ENCODE results near the gene NIP7.
"Not testable (repeated sequence)": the region's sequence is repeated elsewhere in the genome, so short reads cannot be mapped to it uniquely, and the experiment has no call there.

The NIP7 gene

DNA sequence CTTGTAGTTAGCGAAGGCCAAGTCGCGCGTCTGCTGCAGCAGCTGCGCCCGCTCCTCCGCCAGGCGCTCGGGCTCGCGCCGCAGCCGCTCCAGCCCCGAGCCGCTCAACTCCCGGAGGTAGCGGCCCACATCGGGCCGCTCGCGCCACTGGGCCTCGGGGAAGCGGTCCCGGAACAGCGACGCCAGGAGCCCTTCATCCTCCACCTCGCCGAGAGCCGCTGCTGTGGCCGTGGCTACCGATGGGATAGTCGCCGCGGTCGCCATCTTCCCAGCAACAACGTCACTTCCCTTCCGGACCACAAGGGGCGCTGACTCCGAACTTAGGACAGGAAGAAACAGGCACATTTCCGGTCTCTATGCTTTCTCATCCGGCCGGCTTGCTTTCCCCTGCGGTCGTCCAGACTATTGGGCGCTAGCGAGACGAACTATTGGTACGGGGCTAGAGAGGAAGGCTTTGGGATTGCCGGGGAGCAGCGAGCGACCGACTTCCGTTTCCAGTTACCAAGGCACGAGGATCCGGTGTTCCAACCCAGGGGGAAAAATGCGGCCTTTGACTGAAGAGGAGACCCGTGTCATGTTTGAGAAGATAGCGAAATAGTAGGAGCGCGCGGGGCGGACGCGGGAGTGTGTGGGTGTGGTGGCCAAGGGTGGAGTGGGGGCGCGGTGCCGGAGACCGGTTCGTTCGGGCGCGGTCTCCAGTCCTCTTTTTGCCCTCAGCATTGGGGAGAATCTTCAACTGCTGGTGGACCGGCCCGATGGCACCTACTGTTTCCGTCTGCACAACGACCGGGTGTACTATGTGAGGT, at the start of gene NIP7, which contains the start of gene COG8:
Gene NIP7, plus strand, starts transcription at position 484 of the 806 bp plus-strand sequence. Its CDS starts 58 bp downstream, at position 542.
Gene COG8, minus strand, starts transcription at position 276 of the 806 bp plus-strand sequence. Its CDS starts 12 bp downstream, at position 264.
- peak; percentile 99 for DNase-seq

DNA sequence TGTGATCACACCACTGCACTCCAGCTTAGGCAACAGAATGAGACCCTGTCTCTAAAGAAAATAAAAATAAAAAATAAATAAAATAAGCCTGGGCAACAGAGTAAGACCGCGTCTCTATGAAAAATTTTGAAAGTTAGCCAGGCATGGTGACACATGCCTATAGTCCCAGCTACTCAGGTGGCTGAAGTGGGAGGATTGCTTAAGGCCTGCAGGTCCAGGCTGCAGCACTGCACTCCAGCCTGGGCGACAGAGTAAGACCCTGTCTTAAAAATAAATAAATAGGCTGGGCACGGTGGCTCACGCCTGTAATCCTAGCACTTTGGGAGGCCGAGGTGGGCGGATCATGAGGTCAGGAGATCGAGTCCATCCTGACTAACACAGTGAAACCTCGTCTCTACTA, 47.9 kb upstream of the NIP7 start:
- not testable (repeated sequence) for DNase-seq

DNA sequence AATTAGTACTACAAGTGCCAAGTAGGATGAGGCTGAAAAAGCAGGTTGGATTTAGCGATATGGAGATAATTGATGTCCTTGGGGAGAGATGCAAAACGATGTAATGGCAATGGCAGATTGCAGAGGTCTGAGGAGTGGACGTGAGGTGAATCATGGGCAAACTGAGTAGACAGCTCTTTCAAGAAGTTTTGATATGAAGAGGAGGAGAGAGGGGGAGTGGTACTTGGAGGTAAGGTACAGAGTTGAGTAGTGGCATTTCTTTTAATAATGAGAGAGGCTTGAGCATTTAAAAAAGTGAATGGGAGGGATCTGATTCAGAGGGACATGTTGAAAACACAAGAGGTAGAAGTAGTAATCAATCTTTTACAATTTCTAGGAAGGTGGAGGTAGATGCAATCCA, 46.2 kb upstream of the NIP7 start:
- DNase-seq, result no peak

DNA sequence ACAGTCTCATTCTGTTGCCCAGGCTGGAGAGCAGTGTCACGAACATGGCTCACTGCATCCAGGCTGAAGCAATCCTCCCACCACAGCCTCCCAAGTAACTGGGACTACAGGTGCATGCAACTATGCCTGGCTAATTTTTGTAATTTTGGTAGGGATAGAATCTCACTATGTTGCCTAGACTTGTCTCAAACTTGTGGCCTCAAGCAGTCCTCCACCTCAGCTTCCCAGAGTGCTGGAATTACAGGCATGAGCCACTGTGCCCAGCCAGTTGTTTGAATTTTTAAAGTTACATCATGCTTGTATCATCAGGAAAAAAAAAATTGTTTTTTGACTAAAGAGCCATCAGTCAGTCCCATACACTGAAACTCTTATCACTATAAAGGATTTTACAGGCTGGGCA, 45.5 kb upstream of the NIP7 start:
- DNase-seq, result no peak

DNA sequence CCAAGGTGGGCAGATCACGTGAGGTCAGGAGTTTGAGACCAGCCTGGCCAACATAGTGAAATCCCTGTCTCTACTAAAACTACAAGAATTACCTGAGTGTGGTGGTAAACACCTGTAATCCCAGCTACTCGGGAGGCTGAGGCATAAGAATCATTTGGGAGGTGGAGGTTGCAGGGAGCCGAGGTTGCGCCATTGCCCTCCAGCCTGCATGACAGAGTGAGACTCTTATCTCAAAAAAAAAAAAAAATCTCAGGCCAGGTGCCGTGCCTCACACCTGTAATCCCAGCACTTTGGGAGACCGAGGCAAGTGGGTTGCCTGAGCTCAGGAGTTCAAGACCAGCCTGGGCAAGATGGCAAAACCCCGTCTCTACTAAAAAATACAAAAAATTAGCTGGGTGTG, 42.8 kb upstream of the NIP7 start:
- not testable (repeated sequence) for DNase-seq

DNA sequence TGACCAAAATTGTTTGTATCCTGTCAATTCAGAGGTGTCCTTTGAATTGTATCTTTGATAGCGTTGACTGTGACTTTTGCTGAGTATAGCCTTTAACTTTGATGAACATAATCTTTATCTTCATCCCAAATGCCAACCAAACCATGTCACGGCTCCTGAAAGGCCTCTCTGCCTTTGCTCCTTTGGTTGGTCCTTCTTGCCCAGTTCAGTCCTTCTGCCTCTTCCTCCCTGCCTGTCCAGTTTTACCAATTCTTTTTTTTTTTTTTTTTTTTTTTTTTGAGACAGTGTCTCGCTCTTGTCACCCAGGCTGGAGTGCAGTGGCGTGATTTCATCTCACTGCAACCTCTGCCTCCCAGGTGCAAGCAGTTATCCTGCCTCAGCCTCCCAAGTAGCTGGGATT, 41.3 kb upstream of the NIP7 start:
- DNase-seq, result no peak

DNA sequence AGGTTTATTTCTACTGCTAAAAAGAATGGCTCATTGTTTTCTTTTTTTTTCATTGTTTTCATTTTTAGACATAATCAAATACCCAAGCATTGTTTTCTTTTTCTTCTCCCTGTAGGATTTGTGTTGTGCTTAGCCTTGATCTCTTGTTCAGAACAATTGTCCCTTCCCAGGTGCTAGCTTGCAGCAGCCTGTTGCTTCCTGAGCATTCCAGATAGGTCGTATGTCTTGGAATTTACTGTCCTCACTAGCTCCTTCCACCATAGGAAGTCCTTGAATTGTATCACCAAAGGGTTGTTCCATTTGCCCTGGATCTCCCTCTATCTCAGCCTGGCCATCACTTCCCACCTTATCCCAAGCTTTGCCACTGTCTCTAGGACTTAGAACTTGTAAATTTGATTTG, 38.4 kb upstream of the NIP7 start:
- DNase-seq, result no peak

DNA sequence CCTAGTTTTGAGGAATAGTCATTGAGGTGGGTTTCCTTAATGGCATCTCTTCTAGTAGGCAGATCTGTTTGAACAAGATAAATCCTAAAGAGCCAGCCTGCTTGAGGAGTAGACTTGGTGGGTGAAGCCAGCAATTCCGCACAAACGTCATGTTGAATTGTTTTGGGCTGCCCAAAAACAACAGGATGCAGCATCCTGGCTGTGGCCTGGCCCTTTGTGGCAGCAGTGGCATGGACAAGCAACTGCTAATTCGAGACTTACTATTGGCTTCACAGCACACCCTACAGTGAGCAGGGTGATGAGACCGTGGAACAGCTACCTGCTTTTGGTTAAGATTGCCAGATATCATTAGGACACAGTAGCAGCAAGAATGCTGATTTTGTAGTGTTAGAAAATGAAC, 37.7 kb upstream of the NIP7 start:
- no peak for DNase-seq

DNA sequence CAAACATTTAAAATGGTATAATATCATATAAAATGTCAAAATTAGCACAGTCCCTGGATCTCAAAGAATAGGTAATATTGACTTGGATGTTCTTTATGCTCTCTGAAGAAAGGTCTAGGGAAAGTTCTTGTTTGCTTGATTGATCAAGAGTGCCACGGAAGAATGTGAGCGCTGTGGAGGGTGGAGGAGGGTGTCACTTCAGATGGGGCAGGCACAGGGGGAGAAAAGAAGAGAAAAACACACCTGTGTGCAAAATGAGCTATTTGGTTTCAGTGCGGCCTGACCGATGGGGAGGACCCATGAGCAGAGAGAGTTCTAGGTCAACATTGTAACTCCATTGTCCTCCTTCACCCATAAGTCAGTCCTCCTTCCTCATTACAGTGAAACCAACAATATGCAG, 37.3 kb upstream of the NIP7 start:
- DNase-seq, result no peak

DNA sequence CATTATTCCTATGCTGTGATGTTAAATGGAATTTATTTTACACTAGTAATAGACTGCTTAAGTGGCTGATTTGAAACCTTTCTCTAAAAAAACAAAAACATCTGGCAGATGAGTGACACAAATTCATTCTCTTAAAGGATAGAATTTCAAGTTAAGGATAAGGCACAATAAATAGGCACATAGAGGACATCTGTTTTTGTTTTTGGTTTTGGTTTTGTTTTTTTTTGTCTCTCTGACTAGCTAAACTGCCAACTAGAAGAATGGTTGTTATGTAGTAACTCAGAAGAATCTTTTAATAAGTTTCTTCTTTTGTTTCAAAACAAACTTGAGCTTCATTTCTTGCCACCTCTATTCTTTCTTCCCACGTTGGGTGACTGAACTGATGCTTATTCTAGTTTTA, 33.5 kb upstream of the NIP7 start:
- no peak for DNase-seq

DNA sequence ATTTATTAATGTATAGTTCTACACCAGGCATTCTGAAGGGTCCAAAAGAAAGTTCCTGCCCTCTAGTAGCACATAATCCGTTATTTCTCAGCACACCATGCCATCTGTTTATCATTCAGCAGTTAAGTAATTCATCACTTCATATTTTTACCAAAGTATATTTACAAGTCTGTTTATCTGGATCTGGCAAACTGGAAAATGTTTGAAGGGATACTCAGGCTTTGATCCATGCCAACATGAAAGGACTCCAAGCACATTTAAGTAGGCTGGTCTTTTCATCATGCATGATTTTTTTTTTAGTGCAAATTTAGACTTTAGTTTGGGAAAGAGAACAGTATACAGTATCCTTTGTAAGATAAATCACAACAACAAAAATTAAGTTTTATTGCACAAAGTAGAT, 32.5 kb upstream of the NIP7 start:
- DNase-seq, result no peak

DNA sequence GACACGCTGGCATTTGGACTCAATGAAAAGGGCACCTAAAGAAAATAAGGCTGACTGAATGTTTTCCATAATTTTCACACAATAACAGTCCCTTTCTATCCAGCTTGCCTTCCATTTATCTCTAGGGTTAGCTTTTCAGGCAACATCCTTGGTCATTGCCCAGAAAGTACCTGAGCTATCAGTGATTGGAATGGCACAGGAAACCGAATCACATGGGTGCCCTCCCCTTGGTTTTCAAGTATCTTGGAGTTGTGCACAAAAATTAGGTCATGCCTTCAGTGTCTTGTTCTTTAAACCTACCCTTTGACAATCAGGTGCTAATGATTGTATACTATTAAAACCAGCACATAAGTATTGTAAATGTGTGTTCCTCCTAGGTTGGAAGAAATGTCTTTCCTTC, 31.7 kb upstream of the NIP7 start:
- no peak for DNase-seq

DNA sequence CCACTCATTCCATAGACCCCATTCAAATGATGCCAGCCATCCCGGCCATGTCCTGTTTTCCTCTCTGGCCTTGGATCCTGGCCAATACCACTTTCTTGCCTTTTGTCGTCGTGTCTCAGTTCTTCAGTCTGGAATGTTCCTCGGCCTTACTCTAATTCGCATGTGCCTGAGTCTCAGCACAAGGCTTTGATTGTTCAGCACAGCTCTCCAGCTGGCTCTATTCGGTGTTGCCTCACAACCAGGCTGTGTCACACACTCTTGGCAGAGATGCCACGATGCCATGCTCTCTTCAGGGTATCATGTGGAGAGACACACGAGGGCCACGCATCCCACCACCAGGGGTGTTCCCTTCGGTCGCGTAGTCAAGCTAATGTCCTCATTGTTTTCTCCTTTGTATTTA, 30.3 kb upstream of the NIP7 start:
- no peak for DNase-seq

DNA sequence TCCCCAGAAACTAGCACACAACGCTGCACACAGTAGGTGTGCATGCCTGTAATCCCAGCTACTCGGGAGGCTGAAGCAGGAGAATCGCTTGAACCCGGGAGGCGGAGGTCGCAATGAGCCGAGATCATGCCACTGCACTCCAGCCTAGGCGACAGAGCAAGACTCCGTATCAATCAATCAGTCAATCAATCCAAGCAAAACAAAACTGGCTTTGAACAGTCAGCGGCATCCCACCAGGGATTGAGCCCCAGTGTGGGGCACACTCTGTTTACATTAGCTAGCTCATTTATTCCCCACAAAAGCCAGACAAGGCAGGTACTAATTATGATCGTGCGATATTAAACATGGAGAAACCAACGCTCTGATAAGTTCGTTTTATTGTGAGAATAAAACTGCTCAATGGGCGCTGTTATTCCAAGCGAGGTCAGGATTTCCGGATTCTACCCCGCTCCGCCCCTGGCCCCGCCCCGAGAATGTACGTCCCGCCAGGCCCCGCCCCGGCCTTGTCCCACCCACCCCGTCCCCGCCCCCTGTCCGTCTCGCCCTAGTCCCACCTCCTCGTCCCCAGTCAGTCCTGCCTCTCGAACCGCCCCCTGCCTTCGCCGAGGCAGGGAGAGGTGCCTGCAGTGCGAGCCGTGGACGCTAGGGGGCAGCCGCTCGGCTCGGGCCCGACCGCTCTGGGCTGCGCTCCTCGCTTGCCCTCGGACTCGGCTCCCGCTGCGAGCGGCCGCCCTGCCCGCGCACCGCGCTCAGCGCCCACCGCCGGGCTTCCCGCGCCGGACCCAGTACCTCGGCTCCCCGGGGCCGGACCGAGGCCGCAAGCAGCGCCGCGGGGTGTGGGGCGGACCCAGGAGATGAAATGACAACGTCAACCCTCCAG, 28.7 kb upstream of the NIP7 start, which contains the start of gene VPS4A:
Gene VPS4A, plus strand, starts transcription at position 698 of the 880 bp plus-strand sequence. Its CDS starts 162 bp downstream, at position 860.
- peak; percentile 88 for DNase-seq

DNA sequence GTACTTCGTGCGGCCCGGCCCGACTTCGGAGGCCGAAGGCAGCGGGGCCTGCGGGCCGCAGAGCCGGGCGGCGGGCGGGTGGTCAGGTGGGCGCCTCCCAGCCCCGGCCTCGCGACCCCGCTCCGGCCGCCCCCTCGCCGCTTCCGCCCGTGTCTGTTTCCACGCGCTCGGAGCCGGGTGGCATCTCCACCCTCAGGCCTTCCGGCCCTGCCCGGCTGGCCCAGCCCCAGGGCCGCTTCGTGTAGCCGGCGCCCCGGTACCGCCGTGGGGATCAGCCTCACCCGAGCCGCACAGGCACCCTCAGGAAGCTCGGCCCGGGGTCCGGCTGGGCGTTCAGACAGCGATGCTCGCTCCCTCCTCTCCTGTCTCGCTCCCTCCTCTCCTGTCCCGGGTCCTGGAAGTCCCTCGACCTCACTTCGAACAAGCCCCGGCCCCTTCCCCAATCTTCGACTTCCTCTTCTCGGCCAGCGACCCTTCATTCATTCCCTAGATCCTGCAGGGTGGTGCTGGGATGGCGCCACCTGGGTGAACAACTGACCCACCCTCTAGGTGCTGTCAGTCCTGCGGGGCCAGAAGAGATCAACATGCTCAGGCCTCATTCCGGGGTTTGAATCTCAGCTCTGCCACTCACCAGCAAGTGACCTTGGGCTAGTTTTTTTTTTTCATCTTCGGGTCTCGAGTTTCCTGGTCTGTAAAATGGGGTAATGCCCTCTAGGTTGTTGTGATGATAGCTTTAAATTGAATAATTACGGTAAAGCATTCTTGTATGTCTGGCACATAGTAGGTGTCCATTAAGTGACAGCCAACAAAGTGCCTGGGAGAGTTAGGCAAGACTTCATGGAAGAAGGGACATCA, 27.8 kb upstream of the NIP7 start:
- no peak for DNase-seq

DNA sequence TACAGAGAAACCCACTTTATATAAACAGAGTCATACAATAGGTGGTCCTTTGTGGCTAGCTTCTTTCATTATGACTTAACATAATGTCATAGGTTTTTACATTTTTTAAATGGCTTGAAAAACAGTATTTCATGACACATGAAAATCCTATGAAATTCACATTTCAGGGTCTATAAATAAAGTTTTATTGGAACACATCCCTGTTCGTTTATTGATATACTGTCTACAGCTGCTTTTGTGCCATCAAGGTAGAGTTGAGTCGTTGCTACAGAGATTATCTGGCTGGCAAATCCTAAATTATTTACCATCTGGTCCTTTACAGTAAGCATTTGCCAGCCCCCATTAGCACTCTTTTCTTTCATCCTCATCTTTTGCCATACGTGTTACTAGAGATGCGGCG, 26.1 kb upstream of the NIP7 start:
- DNase-seq, result no peak

DNA sequence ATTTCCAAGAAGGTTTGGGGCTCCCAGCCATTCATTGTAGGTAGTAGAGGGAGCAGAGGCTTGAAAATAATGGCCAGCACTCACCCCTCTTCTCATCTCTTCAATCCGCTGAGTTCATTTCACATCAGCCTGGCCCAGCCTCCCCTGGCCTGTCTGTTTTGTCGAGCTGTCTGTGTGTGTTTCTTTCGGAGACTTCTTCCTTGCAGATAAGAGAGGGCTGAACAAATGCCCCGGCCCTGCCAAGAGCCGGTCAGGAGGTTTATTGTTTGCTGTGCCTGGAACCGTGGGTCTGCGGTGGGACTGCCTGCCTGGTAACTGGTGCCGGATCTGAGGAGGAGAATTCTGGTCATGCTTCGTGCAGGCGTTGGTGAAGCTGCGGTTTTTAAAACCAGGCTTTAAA, 25.0 kb upstream of the NIP7 start:
- DNase-seq, result no peak

DNA sequence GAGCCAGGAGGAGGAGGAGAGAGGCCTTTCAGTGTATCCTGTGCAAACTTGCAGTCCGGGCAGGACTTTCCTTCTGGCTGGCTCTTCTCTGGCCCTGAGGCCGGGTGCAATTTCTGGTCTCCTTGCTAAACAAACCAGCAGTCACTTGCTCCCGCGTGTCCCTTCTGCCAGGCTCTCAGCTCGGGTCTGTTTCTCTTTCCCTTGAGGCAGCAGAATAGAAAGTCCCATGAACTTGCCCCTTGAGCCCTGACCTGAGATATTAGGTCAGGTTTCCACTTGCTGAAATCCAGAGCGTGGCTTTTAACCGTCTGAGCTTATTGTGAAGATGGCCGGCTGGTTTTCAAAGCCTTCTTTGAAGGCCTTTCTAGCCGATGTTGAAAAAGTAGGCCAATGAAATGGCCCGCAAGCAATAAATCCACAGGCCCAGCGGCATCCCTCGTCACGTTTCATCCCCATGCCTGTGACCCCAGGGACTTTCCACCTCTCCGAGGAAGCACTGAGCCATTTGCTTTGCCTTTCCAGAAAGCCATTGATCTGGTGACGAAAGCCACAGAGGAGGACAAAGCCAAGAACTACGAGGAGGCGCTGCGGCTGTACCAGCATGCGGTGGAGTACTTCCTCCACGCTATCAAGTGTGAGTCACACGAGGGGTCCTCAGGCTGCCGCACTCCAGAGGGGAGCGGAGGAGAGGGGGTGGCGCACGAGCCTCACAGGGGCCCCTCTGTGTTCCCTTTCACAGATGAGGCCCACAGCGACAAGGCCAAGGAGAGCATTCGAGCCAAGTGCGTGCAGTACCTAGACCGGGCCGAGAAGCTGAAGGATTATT, 23.9 kb upstream of the NIP7 start:
- DNase-seq, result no peak

DNA sequence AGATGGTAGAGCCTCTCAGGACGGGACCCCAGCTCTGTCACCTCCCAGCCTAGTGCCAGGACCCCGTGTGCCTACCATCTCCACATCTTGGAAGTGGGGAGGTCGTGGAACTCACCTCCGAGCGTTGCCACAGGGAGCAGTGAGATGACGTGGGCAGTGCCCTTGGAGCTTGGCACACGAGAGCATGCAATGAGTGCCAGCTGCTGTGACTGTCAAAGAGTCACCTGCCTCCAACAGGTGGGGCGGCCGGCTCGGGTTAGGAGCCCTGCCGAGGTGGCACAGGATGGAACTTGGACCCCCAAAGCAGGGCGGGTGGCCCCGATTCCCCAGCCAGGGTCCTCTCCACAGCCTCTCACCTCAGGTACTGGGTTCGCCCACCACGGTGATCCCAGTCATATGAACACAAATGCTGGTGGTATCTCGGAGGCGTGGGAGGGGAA, 23.0 kb upstream of the NIP7 start:
- no peak for DNase-seq

DNA sequence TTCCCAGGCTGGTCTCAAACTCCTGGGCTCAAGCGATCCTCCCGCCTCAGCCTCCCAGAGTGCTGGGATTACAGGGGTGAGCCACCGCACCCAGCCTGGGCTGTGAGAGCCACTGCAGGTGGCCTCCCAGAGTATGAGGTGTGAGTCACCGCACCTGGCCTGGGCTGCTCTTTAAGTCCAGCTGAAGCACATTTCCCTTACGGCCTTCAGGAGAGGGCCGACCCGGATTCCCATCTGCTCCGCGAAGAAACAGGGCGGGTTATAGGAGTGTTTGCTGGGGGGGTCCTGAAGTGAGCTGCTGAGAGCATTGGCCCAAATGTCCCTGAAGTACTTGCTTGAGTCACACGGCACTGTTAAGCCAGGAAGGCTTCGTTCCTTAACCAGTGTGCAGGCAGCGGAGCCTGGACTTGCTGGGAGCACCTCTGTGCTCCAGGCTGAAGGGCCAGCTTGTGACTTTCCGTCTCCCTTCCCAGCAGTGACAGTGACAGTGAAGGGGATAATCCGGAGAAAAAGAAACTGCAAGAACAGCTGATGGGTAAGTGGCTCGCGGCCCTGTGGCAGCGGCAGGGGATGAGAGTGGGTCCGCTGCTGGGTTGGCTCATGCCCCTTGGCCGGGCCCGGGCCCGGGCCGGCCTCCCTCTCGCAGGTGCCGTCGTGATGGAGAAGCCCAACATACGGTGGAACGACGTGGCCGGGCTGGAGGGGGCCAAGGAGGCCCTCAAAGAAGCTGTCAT, 21.2 kb upstream of the NIP7 start:
- no peak for DNase-seq

DNA sequence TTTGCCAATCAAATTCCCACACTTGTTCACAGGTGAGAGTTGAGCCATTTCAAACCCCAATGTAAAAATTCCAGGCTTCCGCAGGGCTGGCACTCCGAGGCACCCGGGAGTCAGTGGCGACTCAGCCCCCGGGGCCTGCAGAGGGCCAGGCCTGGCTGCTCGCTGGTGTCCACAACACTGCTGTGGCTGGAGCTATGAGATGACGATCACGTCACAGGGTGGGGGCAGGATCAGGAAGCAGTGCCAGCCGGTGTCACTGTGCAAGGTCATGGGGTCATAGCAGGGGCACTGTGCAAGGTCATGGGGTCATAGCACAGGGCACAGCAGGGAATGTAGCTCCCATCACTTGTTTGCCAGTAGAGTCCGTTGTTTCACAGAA, 20.7 kb upstream of the NIP7 start:
- DNase-seq, result no peak
